Right lobe of liver (tissue), 6 donors: ENCODE measurements around the gene ANAPC7. TPM values are rescaled to one million over a fixed set of nuclear protein-coding genes. Genes with fewer than 3 reads are reported as not detected.

Source experiments
- ATAC-seq, 4 donors: fragments of 200-7000 bp; cut with Tn5 transposase; one replicate each; pipeline ENCODE4 v1.9.1; 2020; ENCODE audit warnings: mild to moderate bottlenecking in 4 of 4, moderate library complexity in 4 of 4
- DNase-seq, 3 donors: peaks; one replicate each; pipeline ENCODE4 v3.0.0-alpha.2; 2020
- H3K27ac ChIP-seq, 3 donors: fragments of 200-600 bp; one replicate each; pipeline ENCODE4 v1.8.0; 2022
- H3K27me3 ChIP-seq, 2 donors: fragments of 200-600 bp; one replicate each; pipeline ENCODE4 v1.8.0; 2022
- H3K36me3 ChIP-seq, 4 donors: fragments of 200-600 bp; sonication (generic) in 1 of 4; one replicate each; pipeline versions ENCODE4 v1.5.1 to v1.8.0; 2017 to 2022; ENCODE audit warnings: control low read depth in 1 of 4
- H3K4me1 ChIP-seq, 4 donors: fragments of 200-600 bp; sonication (generic) in 1 of 4; one replicate each; pipeline versions ENCODE4 v1.5.1 to v1.8.0; 2017 to 2022; ENCODE audit warnings: control low read depth in 1 of 4
- H3K4me3 ChIP-seq, 3 donors: fragments of 200-600 bp; one replicate each; pipeline ENCODE4 v1.8.0; 2022
- H3K9me3 ChIP-seq, 4 donors: fragments of 200-600 bp; sonication (generic) in 1 of 4; one replicate each; pipeline versions ENCODE4 v1.5.1 to v1.8.0; 2017 to 2022; ENCODE audit warnings: control low read depth in 1 of 4
- POLR2A ChIP-seq: fragments of 450-650 bp; IDR thresholded peaks from one replicate; pipeline ENCODE4 v1.6.1; 2017; ENCODE audit warnings: antibody characterized with exemption, mild to moderate bottlenecking
- WGBS: methylation state at CpG from one replicate; pipeline ENCODE4 v1.1.6; 2018; ENCODE audit warnings: low coverage, low lambda C conversion rate; ENCODE audit not compliant: insufficient coverage; ENCODE audit errors: missing lambda C conversion rate; 5-methylcytosine and 5-hydroxymethylcytosine counted together
- intact Hi-C, 2 donors: fragments of 100-400 bp; cut with DNase I; formaldehyde crosslinking; loops; one replicate each; pipeline versions ENCODE4 v1.11.2 to v1.14.1; 2022
- total RNA-seq, 6 experiments: library from RNA; depleted of rRNA in 2 of 6; stranded (reverse); fragments of >200 nt in 2 of 6; fragmentation: NEBNext Ultra II Directional in 3 of 6; extraction: Animal tissue kit (Norgen Biotek cat#: 25700) in 3 of 6; gene quantifications; one replicate each; pipeline versions ENCODE4 v1.1.0 to v1.2.4, GENCODE V29; 2016 to 2023
- TF ChIP-seq, protein P1 (sequence below), 4 donors: fragments of 200-600 bp in 3 of 4; fragments of 450-650 bp in 1 of 4; IDR thresholded peaks; one replicate each; pipeline versions ENCODE4 v1.5.1 to v1.8.0; 2016 to 2022; ENCODE audit warnings: antibody characterized with exemption in 4 of 4, mild to moderate bottlenecking in 2 of 4
- donor health status: DM: no; HTN: yes; CAD: no.
- donor health status: DM: no; HTN: no; CAD: no.
- donor health status: DM: no; HTN: no; CAD: no.
- donor health status: DM: no; HTN: yes; CAD: no.
- donor health status: DM: no; HTN: yes; CAD: no.

The ANAPC7 gene
- total RNA-seq, 6 experiments from 2014 or later: 14.6 to 22.8 (median 18.0) TPM

DNA sequence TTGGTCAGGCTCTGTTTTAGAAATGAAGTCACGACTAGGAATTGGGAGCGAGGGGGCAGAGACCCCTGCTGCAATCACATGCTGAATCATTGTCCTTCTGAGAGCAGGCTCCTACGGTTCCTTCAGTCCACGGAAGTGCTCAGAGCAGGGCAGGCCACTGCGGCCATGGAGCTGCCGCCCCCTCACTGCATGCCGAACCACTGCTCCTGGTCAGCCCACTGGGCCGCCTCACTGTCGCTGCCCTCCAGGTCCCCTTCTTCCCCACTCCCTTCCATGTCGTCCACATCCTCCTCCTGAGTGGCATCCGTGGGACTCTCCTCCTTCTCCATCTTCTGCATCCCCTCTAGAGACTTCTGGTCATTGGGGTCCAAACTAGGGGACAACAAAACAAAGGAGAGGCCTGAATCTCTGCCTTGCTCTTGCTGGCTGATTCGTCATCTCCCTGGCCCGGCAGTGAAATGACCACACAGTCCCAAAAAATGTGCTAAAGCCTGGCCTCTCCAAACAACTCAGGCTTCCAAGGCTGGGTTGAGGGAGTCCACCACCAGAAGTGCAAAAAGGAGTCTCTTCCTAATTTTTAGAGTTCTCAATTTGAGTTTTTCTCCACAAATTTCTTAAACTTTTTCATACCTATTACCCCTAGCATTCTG lies 29.4 kb downstream of the ANAPC7 start:
- no peak overlapping the region for H3K27ac ChIP-seq
- no peak for DNase-seq

DNA sequence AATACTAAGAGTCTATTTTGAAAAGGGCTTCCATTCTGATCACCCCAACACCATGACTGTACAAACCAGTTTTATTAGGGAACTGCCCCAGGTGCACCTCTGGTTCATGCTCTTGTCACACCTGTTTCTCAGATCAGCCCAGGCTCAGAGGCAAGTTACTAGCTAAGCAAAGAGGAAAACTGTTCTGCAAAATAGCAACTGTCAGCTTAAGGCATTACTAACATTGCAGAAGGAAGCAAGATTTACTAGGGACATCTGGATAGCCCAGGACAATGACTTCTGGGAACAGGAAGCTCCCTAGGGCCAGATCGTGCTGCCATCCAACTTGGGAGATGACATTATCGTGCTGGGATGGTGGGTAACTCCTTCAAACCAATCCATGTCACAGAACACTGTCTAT lies 30.1 kb downstream of the ANAPC7 start:
- Histone ChIP-seq H3K27ac (no peak overlapping the region), H3K36me3 (peaks cover 0 to 56% (median 15%) of the 10 kb centered on the region in 4 donors), H3K27me3 (no peaks in the 10 kb centered on the region), H3K9me3 (no peaks in the 10 kb centered on the region), H3K4me1 (no peaks in the 10 kb centered on the region), H3K4me3 (no peak overlapping the region)
- ATAC-seq (no peak), DNase-seq (no peak)
- no peak for TF ChIP-seq POLR2A
- TF ChIP-seq, protein P1, sequence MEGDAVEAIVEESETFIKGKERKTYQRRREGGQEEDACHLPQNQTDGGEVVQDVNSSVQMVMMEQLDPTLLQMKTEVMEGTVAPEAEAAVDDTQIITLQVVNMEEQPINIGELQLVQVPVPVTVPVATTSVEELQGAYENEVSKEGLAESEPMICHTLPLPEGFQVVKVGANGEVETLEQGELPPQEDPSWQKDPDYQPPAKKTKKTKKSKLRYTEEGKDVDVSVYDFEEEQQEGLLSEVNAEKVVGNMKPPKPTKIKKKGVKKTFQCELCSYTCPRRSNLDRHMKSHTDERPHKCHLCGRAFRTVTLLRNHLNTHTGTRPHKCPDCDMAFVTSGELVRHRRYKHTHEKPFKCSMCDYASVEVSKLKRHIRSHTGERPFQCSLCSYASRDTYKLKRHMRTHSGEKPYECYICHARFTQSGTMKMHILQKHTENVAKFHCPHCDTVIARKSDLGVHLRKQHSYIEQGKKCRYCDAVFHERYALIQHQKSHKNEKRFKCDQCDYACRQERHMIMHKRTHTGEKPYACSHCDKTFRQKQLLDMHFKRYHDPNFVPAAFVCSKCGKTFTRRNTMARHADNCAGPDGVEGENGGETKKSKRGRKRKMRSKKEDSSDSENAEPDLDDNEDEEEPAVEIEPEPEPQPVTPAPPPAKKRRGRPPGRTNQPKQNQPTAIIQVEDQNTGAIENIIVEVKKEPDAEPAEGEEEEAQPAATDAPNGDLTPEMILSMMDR (IDR thresholded peaks at IDR 0.05): no peak
- 40% methylated on average over 1 of the region's 2 CpGs for WGBS
- intact Hi-C loops: no loop called here

More for the DNA sequence above, 29.4 kb downstream of the ANAPC7 start:
- H3K9me3 ChIP-seq: no peaks in the 10 kb centered on the region
- no peaks in the 10 kb centered on the region for H3K27me3 ChIP-seq
- no peak for ATAC-seq
- TF ChIP-seq POLR2A: no peak
- TF ChIP-seq, protein P1 (IDR thresholded peaks at IDR 0.05): no peak
- H3K36me3 ChIP-seq: peaks cover 0 to 63% (median 15%) of the 10 kb centered on the region in 4 donors
- no peak overlapping the region for H3K4me3 ChIP-seq
- intact Hi-C loops: no loop called here
- WGBS: 82% methylated on average over 4 of the region's 13 CpGs
- no peaks in the 10 kb centered on the region for H3K4me1 ChIP-seq

DNA sequence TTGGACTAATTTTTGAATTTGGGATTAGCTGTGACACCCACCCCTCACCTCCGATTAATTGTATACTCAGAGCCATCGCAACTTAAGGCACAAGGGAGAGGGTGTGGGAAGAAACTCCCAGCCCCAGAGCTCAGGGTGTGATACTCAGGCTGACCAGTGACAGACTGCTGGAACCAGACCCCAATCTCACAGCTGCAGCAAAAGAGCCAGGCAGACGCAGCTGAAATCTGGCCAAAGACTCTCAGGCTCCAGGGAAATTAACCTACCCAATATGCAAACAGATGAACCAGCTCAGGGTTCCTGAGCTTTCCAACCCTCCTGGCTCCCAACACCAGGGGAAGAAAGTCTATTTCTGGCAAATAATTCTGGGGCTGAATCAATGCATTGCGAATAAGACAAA lies 30.5 kb downstream of the ANAPC7 start:
- no peaks in the 10 kb centered on the region for H3K4me1 ChIP-seq
- intact Hi-C loops: no loop called here
- no peaks in the 10 kb centered on the region for H3K27me3 ChIP-seq
- 69% methylated on average over 4 of the region's 4 CpGs for WGBS
- H3K36me3 ChIP-seq: peaks cover 0 to 52% (median 13%) of the 10 kb centered on the region in 4 donors
- no peaks in the 10 kb centered on the region for H3K9me3 ChIP-seq
- H3K4me3 ChIP-seq: no peak overlapping the region
- TF ChIP-seq POLR2A: no peak
- TF ChIP-seq, protein P1 (IDR thresholded peaks at IDR 0.05): no peak
- H3K27ac ChIP-seq: no peak overlapping the region
- no peak for DNase-seq
- ATAC-seq: no peak

DNA sequence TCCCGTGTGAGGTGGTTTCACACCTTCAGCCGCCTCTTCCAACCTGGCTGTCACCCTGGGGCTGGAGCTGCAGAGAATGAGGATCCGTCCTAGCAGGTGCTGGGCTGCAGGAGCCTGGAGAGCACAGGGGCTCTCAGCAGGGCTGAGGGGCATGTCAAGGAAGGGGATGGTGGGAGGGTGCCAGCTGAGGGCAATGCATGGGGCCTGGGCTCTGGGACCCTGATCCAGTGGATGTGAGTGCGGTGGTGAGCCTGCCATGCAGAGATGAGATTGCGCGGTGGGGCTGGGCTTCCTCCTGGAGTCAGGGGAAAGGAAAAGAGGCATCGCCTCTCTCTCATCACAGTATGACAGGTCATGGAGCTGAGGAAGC lies 31.5 kb downstream of the ANAPC7 start:
- no peak overlapping the region for H3K27ac ChIP-seq
- DNase-seq (no peak), ATAC-seq (peak in 1 of 4 donors; percentile 16)
- intact Hi-C loops: no loop called here
- H3K4me3 ChIP-seq: no peak overlapping the region
- peaks cover 0 to 42% (median 13%) of the 10 kb centered on the region in 4 donors for H3K36me3 ChIP-seq
- no peaks in the 10 kb centered on the region for H3K9me3 ChIP-seq
- H3K4me1 ChIP-seq: no peaks in the 10 kb centered on the region
- TF ChIP-seq POLR2A: no peak
- TF ChIP-seq, protein P1 (IDR thresholded peaks at IDR 0.05): no peak
- H3K27me3 ChIP-seq: no peaks in the 10 kb centered on the region
- WGBS: 77% methylated on average over 4 of the region's 7 CpGs
